ENCODE measurements around the gene VHLL.

DNA sequence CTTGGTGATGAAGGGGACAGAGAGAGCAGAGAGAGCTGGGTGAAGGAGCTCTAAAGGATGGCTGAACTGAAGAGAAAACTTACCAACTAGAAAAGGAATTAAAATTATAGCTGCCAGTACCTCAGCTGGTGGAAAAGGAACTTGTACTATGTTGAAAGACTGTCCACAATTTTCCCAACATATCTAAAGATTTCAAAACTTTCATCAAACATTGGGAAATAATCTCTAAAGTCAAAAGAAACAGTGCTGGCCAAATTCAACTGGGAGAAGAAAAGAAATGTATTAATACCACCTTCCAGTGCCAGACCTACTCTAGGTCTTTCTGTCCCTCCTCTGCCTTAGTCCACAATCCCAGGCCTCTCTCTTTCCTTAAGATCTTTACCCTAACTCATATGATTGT, 22.6 kb downstream of the VHLL start:
- TF ChIP-seq, protein P1, sequence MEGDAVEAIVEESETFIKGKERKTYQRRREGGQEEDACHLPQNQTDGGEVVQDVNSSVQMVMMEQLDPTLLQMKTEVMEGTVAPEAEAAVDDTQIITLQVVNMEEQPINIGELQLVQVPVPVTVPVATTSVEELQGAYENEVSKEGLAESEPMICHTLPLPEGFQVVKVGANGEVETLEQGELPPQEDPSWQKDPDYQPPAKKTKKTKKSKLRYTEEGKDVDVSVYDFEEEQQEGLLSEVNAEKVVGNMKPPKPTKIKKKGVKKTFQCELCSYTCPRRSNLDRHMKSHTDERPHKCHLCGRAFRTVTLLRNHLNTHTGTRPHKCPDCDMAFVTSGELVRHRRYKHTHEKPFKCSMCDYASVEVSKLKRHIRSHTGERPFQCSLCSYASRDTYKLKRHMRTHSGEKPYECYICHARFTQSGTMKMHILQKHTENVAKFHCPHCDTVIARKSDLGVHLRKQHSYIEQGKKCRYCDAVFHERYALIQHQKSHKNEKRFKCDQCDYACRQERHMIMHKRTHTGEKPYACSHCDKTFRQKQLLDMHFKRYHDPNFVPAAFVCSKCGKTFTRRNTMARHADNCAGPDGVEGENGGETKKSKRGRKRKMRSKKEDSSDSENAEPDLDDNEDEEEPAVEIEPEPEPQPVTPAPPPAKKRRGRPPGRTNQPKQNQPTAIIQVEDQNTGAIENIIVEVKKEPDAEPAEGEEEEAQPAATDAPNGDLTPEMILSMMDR (IDR thresholded peaks at IDR 0.05): no peak
- no peak for TF ChIP-seq POLR2A (IDR thresholded peaks at IDR 0.05)

Measured in esophagus squamous epithelium (tissue), 4 donors.